Activated naive CD8-positive, alpha-beta T cell (primary cell): ENCODE measurements around the gene SEMA3G.
A peak's percentile ranks its signal among the peaks of the same experiment; 100 is the strongest.

Experiments used
- H3K27ac Mint-ChIP-seq: one replicate; pipeline ENCODE4 v1.8.0; 2021; ENCODE audit warnings: mixed read lengths
- H3K27me3 Mint-ChIP-seq: one replicate; pipeline ENCODE4 v1.8.0; 2021; ENCODE audit warnings: mixed read lengths
- H3K36me3 Mint-ChIP-seq: one replicate; pipeline ENCODE4 v1.8.0; 2021; ENCODE audit warnings: mixed read lengths
- H3K4me1 Mint-ChIP-seq: one replicate; pipeline ENCODE4 v1.8.0; 2021; ENCODE audit warnings: low read depth, mixed read lengths
- H3K4me3 Mint-ChIP-seq: one replicate; pipeline ENCODE4 v1.8.0; 2021; ENCODE audit warnings: mild to moderate bottlenecking, mixed read lengths
- H3K9me3 Mint-ChIP-seq: one replicate; pipeline ENCODE4 v1.8.0; 2021; ENCODE audit warnings: low read depth, mixed read lengths

SEMA3G gene

DNA sequence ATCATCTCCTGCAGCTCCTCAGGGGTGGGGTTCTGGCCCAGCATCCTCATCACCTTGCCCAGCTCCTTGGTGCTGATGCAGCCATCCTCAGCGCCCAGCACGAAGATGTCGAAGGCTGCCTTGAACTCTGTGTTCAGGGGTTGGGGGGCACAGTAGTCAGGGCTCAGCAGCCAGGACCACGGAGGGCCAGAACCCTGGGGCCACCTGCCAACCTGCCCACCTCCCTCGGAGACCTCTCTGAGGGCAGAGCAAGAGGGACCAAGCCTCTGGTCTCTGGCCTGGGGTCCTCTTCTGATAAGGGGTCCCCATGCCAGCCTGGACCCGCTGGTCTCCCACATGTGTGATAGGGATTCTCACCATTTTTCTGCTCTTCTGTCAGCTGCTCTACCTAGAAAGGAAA lies 7.2 kb upstream of the SEMA3G start:
- Mint-ChIP-seq H3K27me3 (no peaks in the 10 kb centered on the region), H3K9me3 (no peaks in the 10 kb centered on the region), H3K4me1 (peaks cover 28% of the 10 kb centered on the region), H3K36me3 (no peaks in the 10 kb centered on the region), H3K4me3 (no peak overlapping the region), H3K27ac (no peak overlapping the region)

- Mint-ChIP-seq H3K9me3 (no peaks in the 10 kb centered on the region), H3K4me3 (no peak overlapping the region), H3K27ac (peak overlapping the region; percentile 46), H3K4me1 (peaks cover 26% of the 10 kb centered on the region), H3K36me3 (no peaks in the 10 kb centered on the region), H3K27me3 (no peaks in the 10 kb centered on the region)
These were observed 6.6 kb upstream of the SEMA3G start for GRCh38 chr3:52451237-52452083.

DNA sequence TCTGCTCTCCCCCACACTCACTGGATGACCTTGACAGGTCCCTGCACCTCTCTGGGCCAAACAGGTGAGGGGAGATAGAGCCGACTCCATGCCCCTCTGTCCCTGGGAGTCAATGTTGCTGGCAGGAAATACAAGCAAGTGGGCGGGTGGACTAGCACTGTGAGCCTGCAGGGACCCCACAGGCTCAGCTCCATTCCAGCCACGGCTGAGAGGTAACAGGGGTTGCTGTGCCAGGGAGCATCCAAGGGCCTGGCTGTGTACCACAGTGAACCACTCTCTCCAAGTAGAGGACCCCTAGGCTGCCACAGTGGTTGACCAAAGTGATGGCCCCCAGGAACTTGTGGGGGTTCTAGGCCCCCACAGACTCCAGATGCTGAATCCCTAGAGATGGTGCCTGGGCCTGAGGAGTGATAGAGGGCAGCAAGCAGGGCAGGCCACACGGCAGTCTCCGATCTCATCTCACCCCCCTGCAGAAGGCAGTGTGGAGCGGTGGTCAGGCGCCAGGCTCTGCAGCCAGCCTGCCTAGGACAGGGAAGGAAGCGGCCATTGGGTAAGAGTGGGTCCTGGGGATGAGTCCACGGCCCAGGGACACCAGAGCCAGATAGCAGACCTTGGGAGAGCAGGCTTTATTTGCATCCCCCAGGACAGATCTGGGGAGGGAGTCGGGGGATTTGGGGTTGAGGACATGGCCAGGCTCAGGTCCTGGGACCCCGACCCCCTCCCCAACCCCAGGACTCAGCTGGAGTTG lies 5.8 kb upstream of the SEMA3G start:
- Mint-ChIP-seq H3K4me1 (peaks cover 22% of the 10 kb centered on the region), H3K36me3 (no peaks in the 10 kb centered on the region), H3K4me3 (no peak overlapping the region), H3K9me3 (no peaks in the 10 kb centered on the region), H3K27ac (no peak overlapping the region), H3K27me3 (no peaks in the 10 kb centered on the region)

DNA sequence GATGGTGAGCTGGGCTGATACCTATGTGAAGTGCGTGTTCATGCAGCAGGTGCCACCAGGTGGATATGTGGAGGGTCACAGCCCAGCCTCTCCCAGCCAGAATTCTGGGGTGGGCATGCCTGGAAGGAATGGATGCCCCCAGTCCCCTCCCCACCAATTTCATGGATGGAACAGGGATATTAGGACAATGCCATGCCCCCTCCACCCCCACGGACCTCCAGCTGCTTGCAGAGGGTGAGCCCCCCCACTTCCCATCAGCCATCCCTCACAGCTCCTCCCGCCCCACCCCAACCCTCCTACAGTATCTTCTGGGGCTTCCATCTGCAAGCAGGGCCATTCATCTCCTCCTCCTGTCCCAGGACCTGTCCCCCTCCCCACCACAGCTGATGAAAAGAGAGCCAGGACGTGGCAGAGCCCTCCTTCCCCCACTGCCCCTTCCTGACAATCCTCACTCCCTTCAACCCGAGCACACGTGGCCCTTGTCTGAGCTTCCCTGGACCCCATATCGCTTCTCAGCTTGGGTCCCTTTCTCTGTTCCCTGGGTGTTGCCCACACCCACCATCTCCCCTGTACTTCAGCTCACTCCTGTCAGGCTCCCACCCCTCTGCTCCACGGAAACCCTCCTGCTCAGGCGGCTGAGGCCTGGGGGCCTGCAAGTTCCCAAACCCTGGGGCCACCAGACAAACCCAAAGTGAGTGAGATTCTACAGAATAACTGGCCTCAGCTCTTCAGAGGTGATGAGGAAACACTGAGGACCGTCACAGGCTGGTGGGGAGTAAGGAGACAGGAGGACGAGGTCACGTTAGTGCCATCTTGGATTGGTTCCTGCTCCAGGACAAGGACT lies 2.8 kb upstream of the SEMA3G start:
- Mint-ChIP-seq H3K27me3 (no peaks in the 10 kb centered on the region), H3K4me1 (peaks cover 7% of the 10 kb centered on the region), H3K27ac (no peak overlapping the region), H3K36me3 (no peaks in the 10 kb centered on the region), H3K4me3 (no peak overlapping the region), H3K9me3 (no peaks in the 10 kb centered on the region)

- Mint-ChIP-seq H3K9me3 (no peaks in the 10 kb centered on the region), H3K4me1 (peaks cover 7% of the 10 kb centered on the region), H3K36me3 (no peaks in the 10 kb centered on the region), H3K27me3 (no peaks in the 10 kb centered on the region), H3K4me3 (no peak overlapping the region), H3K27ac (no peak overlapping the region)
These were observed 2.0 kb upstream of the SEMA3G start for GRCh38 chr3:52446631-52447511.

- Mint-ChIP-seq H3K4me1 (peaks cover 7% of the 10 kb centered on the region), H3K9me3 (no peaks in the 10 kb centered on the region), H3K36me3 (no peaks in the 10 kb centered on the region), H3K27ac (no peak overlapping the region), H3K4me3 (no peak overlapping the region), H3K27me3 (no peaks in the 10 kb centered on the region)
These were observed 1.1 kb upstream of the SEMA3G start for GRCh38 chr3:52446042-52446441.

DNA sequence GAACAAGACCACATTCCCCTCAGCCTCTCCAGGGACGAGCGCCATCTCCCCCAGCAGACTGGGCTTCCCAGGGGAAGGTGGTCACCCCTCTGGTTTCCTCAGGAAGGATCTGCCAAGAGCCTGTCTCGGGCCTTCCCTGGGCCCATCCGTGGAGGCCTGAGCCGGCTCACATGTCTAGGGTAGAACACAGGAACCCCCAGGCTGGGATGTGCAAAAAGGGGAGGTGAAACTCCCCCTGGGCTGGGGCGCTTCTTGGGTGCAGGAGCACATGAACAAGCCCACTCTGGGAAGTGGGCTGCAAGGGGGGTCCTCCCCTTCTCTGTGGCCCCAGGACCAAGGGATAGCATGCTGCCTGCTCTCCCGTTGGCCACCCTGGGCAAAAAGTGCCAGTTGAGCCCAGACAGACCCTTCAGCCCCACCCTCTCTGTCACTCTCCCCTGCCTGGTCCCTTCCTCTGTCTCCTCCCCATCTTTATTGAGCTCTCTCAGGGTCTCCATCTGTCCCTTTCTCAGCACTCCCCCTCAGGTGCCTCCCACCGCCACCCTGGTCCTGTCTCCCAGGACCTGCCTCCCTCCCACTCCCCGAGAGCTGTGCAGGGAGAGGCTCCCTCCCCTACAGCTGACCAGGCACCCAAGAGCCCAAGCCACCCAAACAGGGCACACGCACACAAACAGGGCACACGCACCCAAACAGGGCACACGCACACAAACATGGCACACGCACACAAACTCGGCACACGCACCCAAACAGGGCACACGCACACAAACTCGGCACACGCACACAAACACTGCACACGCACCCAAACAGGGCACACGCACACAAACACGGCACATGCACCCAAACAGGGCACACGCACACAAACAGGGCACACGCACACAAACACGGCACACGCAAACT lies 864 bp downstream of the SEMA3G start:
- Mint-ChIP-seq H3K36me3 (no peaks in the 10 kb centered on the region), H3K9me3 (no peaks in the 10 kb centered on the region), H3K27me3 (no peaks in the 10 kb centered on the region), H3K27ac (no peak overlapping the region), H3K4me1 (peaks cover 7% of the 10 kb centered on the region), H3K4me3 (no peak overlapping the region)

- Mint-ChIP-seq H3K4me1 (peaks cover 7% of the 10 kb centered on the region), H3K36me3 (no peaks in the 10 kb centered on the region), H3K27me3 (no peaks in the 10 kb centered on the region), H3K9me3 (no peaks in the 10 kb centered on the region), H3K27ac (no peak overlapping the region), H3K4me3 (no peak overlapping the region)
These were observed 1.7 kb downstream of the SEMA3G start for GRCh38 chr3:52443268-52443610.

DNA sequence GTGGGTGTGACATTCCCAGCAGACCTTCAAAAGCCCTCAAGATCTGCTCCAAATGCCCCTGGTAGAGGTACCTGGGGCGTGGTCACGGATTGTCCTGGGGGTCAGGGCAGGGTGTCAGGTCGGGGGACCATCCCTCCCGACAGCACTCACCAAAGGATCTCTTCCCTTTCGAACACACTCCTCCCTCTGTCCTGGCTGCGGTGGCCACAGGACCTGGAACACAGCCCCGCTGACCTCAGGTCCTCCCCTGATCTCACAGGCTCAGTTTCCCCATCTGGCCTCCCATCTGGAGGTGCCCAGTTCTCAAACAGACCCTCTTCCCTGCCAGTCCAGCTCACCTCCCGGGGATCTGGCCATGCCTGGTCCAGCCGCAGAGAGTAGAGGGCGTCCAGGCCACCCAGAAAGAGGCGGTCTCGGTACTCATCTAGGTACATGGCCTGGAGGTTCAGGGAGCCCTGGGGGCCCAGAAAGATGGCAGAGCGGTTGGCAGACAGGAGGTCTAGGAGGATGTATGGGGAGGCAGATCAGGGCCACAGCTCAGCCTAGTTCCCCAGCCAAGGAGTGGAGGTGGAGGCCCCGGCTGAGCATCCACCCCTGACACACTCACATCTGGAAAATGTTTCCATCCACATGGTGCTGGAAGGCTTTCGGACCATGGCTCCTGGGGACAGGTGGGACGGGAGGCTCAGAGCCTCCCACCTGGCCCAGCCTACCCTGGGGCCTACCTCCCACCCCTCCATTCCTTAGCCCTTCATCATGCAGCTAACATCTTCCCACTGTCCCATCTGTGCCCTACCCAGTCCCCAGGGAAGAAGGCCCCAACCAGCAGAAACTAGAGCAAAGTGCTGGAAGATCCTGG lies 2.3 kb downstream of the SEMA3G start:
- H3K9me3 Mint-ChIP-seq, result no peaks in the 10 kb centered on the region
- H3K4me3 Mint-ChIP-seq, result no peak overlapping the region
- H3K27ac Mint-ChIP-seq, result no peak overlapping the region
- no peaks in the 10 kb centered on the region for H3K27me3 Mint-ChIP-seq
- no peaks in the 10 kb centered on the region for H3K36me3 Mint-ChIP-seq
- H3K4me1 Mint-ChIP-seq, result peaks cover 7% of the 10 kb centered on the region

GRCh38 chr3:52441772-52442332 lies 3.1 kb downstream of the SEMA3G start:
- no peak overlapping the region for H3K4me3 Mint-ChIP-seq
- peaks cover 3% of the 10 kb centered on the region for H3K4me1 Mint-ChIP-seq
- H3K27ac Mint-ChIP-seq, result no peak overlapping the region
- no peaks in the 10 kb centered on the region for H3K9me3 Mint-ChIP-seq
- no peaks in the 10 kb centered on the region for H3K27me3 Mint-ChIP-seq
- H3K36me3 Mint-ChIP-seq, result no peaks in the 10 kb centered on the region

GRCh38 chr3:52441091-52441771 lies 3.7 kb downstream of the SEMA3G start:
- H3K4me3 Mint-ChIP-seq, result no peak overlapping the region
- H3K27ac Mint-ChIP-seq, result no peak overlapping the region
- no peaks in the 10 kb centered on the region for H3K9me3 Mint-ChIP-seq
- H3K27me3 Mint-ChIP-seq, result no peaks in the 10 kb centered on the region
- H3K4me1 Mint-ChIP-seq, result peaks cover 2% of the 10 kb centered on the region
- H3K36me3 Mint-ChIP-seq, result no peaks in the 10 kb centered on the region

DNA sequence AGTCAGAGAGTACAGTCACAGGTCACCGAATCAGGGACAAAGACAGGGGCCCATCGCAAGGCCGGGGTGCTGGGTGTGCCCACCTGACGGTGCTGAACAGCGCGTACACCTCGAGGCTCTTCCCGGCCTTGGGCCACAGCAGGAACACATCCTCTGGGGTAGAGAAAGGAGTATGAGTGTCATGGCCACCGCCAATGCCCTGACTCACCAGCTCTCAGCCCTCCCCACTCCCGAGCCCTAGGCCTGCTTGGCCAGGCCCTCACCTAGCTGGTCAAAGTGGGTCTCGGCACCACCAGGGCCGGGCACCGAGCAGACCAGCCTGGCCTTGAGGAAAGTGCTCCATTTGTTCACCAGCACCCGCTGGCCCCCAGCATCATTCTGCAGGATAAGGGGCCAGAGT lies 4.2 kb downstream of the SEMA3G start:
- H3K27me3 Mint-ChIP-seq, result no peaks in the 10 kb centered on the region
- H3K4me3 Mint-ChIP-seq, result no peak overlapping the region
- peaks cover 2% of the 10 kb centered on the region for H3K4me1 Mint-ChIP-seq
- H3K27ac Mint-ChIP-seq, result no peak overlapping the region
- H3K9me3 Mint-ChIP-seq, result no peaks in the 10 kb centered on the region
- no peaks in the 10 kb centered on the region for H3K36me3 Mint-ChIP-seq
